Esophagus muscularis mucosa (tissue), 4 donors: Measurements from ENCODE around the gene SRMS. TPM values are rescaled to one million over a fixed set of nuclear protein-coding genes. Genes with fewer than 3 reads are reported as not detected.

Experiments used
- DNase-seq: peaks from one replicate; pipeline ENCODE4 v3.0.0-alpha.2; 2017; ENCODE audit errors: extremely low spot score
- H3K27ac ChIP-seq, 4 donors: fragments of 200-600 bp; sonication (generic); replicated peaks in 1 of 4; 1 replicate in 3 of 4; 2 replicates in 1 of 4; pipeline ENCODE4 v1.5.1; 2016 to 2019; ENCODE audit warnings: mild to moderate bottlenecking in 1 of 4
- H3K27me3 ChIP-seq, 4 donors: fragments of 200-600 bp; sonication (generic); one replicate each; pipeline versions ENCODE4 v1.5.1 to v1.6.0; 2016 to 2019
- H3K36me3 ChIP-seq, 4 donors: fragments of 200-600 bp; sonication (generic); one replicate each; pipeline ENCODE4 v1.5.1; 2016 to 2019
- H3K4me1 ChIP-seq, 4 donors: fragments of 200-600 bp; sonication (generic); one replicate each; pipeline ENCODE4 v1.5.1; 2016 to 2019
- H3K4me3 ChIP-seq, 4 donors: fragments of 200-600 bp; sonication (generic); 1 replicate in 2 of 4; 2 replicates in 2 of 4; pipeline ENCODE4 v1.5.1; 2016 to 2019; ENCODE audit warnings: mild to moderate bottlenecking in 4 of 4, moderate library complexity in 1 of 4
- H3K9me3 ChIP-seq, 4 donors: fragments of 200-600 bp; sonication (generic); 1 replicate in 3 of 4; 2 replicates in 1 of 4; pipeline ENCODE4 v1.5.1; 2016 to 2019
- CTCF ChIP-seq, 3 experiments: fragments of 200-600 bp in 2 of 3; fragments of 450-650 bp in 1 of 3; sonication (generic) in 2 of 3; IDR thresholded peaks; one replicate each; pipeline ENCODE4 v1.5.1; 2017 to 2019; ENCODE audit warnings: antibody characterized with exemption in 3 of 3, mild to moderate bottlenecking in 2 of 3, moderate library complexity in 1 of 3
- EP300 ChIP-seq: sonication (generic); formaldehyde crosslinking; IDR thresholded peaks from one replicate; pipeline ENCODE4 v1.6.1; 2017; ENCODE audit warnings: antibody characterized with exemption
- POLR2A ChIP-seq: fragments of 450-650 bp; IDR thresholded peaks from one replicate; pipeline ENCODE4 v1.6.1; 2017; ENCODE audit warnings: antibody characterized with exemption, moderate library complexity, mild to moderate bottlenecking, low read depth
- POLR2AphosphoS5 ChIP-seq, 2 donors: sonication (generic); formaldehyde crosslinking; IDR thresholded peaks; one replicate each; pipeline ENCODE4 v1.6.1; 2017; ENCODE audit warnings: antibody characterized with exemption in 2 of 2
- WGBS: methylation state at CpG from one replicate; pipeline ENCODE4 v1.1.5; 2018; 5-methylcytosine and 5-hydroxymethylcytosine counted together
- intact Hi-C: fragments of 100-400 bp; cut with DNase I; formaldehyde crosslinking; loops from one replicate; pipeline ENCODE4 v1.15.1; 2023
- total RNA-seq, 4 donors: library from RNA; depleted of rRNA; stranded (reverse); fragments of >200 nt; gene quantifications; one replicate each; pipeline versions ENCODE4 v1.1.0 to v1.2.1, GENCODE V29; 2016

SRMS gene
- total RNA-seq, 4 donors from 2014 or later: not detected

- Histone ChIP-seq H3K4me1 (peaks cover 6 to 22% (median 15%) of the 10 kb centered on the region in 4 donors), H3K27me3 (peaks cover 0 to 70% (median 22%) of the 10 kb centered on the region in 4 donors), H3K27ac (no peak overlapping the region), H3K36me3 (no peaks in the 10 kb centered on the region), H3K9me3 (no peaks in the 10 kb centered on the region), H3K4me3 (no peak overlapping the region)
- no peak for DNase-seq
- TF ChIP-seq POLR2AphosphoS5 (IDR thresholded peaks at IDR 0.05): no peak
- TF ChIP-seq POLR2A: no peak
- no peak for TF ChIP-seq CTCF (IDR thresholded peaks at IDR 0.05)
- TF ChIP-seq EP300: no peak
- WGBS: 75% methylated on average over 15 of the region's 24 CpGs
- intact Hi-C loops: loop anchor here (10.0 kb wide), 1 partner anchor 122 kb away; the partner anchor contains the start of genes RTEL1 and STMN3
Observed at GRCh38 chr20:63532449-63532971, 15.0 kb downstream of the SRMS start.

GRCh38 chr20:63531686-63532448 is 15.7 kb downstream of the SRMS start:
- no peak for DNase-seq
- Histone ChIP-seq H3K4me3 (no peak overlapping the region), H3K27ac (no peak overlapping the region), H3K27me3 (peaks cover 0 to 64% (median 19%) of the 10 kb centered on the region in 4 donors), H3K4me1 (peaks cover 3 to 18% (median 11%) of the 10 kb centered on the region in 4 donors), H3K36me3 (no peaks in the 10 kb centered on the region), H3K9me3 (no peaks in the 10 kb centered on the region)
- intact Hi-C loops: loop anchor here (10.0 kb wide), 1 partner anchor 123 kb away; the partner anchor contains the start of genes RTEL1 and STMN3
- TF ChIP-seq EP300: no peak
- TF ChIP-seq POLR2A: no peak
- no peak for TF ChIP-seq POLR2AphosphoS5 (IDR thresholded peaks at IDR 0.05)
- TF ChIP-seq CTCF (IDR thresholded peaks at IDR 0.05): no peak
- WGBS: 79% methylated on average over 26 of the region's 27 CpGs

GRCh38 chr20:63530788-63531160 is 16.8 kb downstream of the SRMS start:
- Histone ChIP-seq H3K36me3 (no peaks in the 10 kb centered on the region), H3K4me3 (no peak overlapping the region)
- TF ChIP-seq EP300 (no peak), POLR2AphosphoS5 (IDR thresholded peaks at IDR 0.05) (no peak), CTCF (IDR thresholded peaks at IDR 0.05) (no peak), POLR2A (no peak)

GRCh38 chr20:63529861-63530787 is 17.4 kb downstream of the SRMS start:
- no peak for TF ChIP-seq EP300
- no peak for TF ChIP-seq CTCF (IDR thresholded peaks at IDR 0.05)
- no peak overlapping the region for H3K4me3 ChIP-seq
- H3K27ac ChIP-seq: no peak overlapping the region
- no peaks in the 10 kb centered on the region for H3K36me3 ChIP-seq
- WGBS: 81% methylated on average over 11 of the region's 39 CpGs
- H3K27me3 ChIP-seq: peaks cover 0 to 47% (median 10%) of the 10 kb centered on the region in 4 donors
- no peak for DNase-seq
- H3K9me3 ChIP-seq: no peaks in the 10 kb centered on the region
- intact Hi-C loops: loop anchor here (10.0 kb wide), 1 partner anchor 125 kb away; the partner anchor contains the start of genes RTEL1 and STMN3
- H3K4me1 ChIP-seq: peaks cover 3 to 8% (median 5%) of the 10 kb centered on the region in 4 donors

More at GRCh38 chr20:63530788-63531160, 16.8 kb downstream of the SRMS start:
- intact Hi-C loops: loop anchor here (10.0 kb wide), 1 partner anchor 124 kb away; the partner anchor contains the start of genes RTEL1 and STMN3
- no peaks in the 10 kb centered on the region for H3K9me3 ChIP-seq
- peaks cover 0 to 53% (median 14%) of the 10 kb centered on the region in 4 donors for H3K27me3 ChIP-seq
- DNase-seq: no peak
- 94% methylated on average over 8 of the region's 14 CpGs for WGBS
- peaks cover 3 to 11% (median 8%) of the 10 kb centered on the region in 4 donors for H3K4me1 ChIP-seq
- H3K27ac ChIP-seq: no peak overlapping the region
